SK-N-SH treated with all-trans-retinoic acid at 6 μM for 48 hours (cell line): Measurements from ENCODE around the gene SNTB2.

Source experiments
- ATAC-seq: fragments of 200-7000 bp; cut with Tn5 transposase; 3 replicates; pipeline ENCODE4 v1.9.1; 2020; ENCODE audit warnings: mild to moderate bottlenecking, moderate library complexity
- ARNTL ChIP-seq: fragments of 450-650 bp; formaldehyde crosslinking; IDR thresholded peaks from 2 replicates; pipeline ENCODE4 v1.5.0; 2020; ENCODE audit warnings: low read depth, mild to moderate bottlenecking, moderate library complexity, borderline replicate concordance
- BACH2 ChIP-seq: fragments of 250-450 bp; sonication (Bioruptor Pico); IDR thresholded peaks from 2 replicates; pipeline ENCODE4 v1.9.0; 2021; ENCODE audit warnings: mild to moderate bottlenecking, borderline replicate concordance
- CSDC2 ChIP-seq: fragments of 250-450 bp; sonication (Bioruptor Pico); IDR thresholded peaks from 2 replicates; pipeline ENCODE4 v1.5.0; 2020; ENCODE audit warnings: mild to moderate bottlenecking, moderate library complexity
- ESRRG ChIP-seq: fragments of 250-450 bp; sonication (Bioruptor Pico); IDR thresholded peaks from 2 replicates; pipeline ENCODE4 v1.6.1; 2021; ENCODE audit warnings: mild to moderate bottlenecking
- GLIS3 ChIP-seq: fragments of 250-450 bp; sonication (Bioruptor Pico); IDR thresholded peaks from 2 replicates; pipeline ENCODE4 v1.5.0; 2020; ENCODE audit warnings: mild to moderate bottlenecking, moderate library complexity
- ISL1 ChIP-seq: fragments of 250-450 bp; sonication (Bioruptor Pico); IDR thresholded peaks from 2 replicates; pipeline ENCODE4 v2.1.2; 2022; ENCODE audit warnings: mild to moderate bottlenecking, moderate library complexity
- OSR1 ChIP-seq: fragments of 250-450 bp; sonication (Bioruptor Pico); IDR thresholded peaks from 2 replicates; pipeline ENCODE4 v1.8.0; 2022; ENCODE audit warnings: moderate library complexity, mild to moderate bottlenecking, inconsistent platforms
- PPARA ChIP-seq: fragments of 250-450 bp; sonication (Bioruptor Pico); IDR thresholded peaks from 2 replicates; pipeline ENCODE4 v1.5.0; 2020; ENCODE audit warnings: mild to moderate bottlenecking, borderline replicate concordance
- SNAI2 ChIP-seq: fragments of 250-450 bp; sonication (Bioruptor Pico); IDR thresholded peaks from 2 replicates; pipeline ENCODE4 v1.5.0; 2020; ENCODE audit warnings: mild to moderate bottlenecking, moderate library complexity
- TCF4 ChIP-seq: fragments of 250-450 bp; sonication (Bioruptor Pico); IDR thresholded peaks from 2 replicates; pipeline ENCODE4 v1.8.0; 2021; ENCODE audit warnings: mild to moderate bottlenecking, moderate library complexity, borderline replicate concordance
- TOX ChIP-seq: fragments of 250-450 bp; sonication (Bioruptor Pico); IDR thresholded peaks from 2 replicates; pipeline ENCODE4 v1.8.0; 2021; ENCODE audit warnings: mild to moderate bottlenecking, moderate library complexity, borderline replicate concordance
- ZC3H10 ChIP-seq: fragments of 250-450 bp; sonication (Bioruptor Pico); IDR thresholded peaks from 2 replicates; pipeline ENCODE4 v1.5.1; 2021; ENCODE audit warnings: mild to moderate bottlenecking, moderate library complexity
- ZFP3 ChIP-seq: fragments of 250-450 bp; sonication (Bioruptor Pico); IDR thresholded peaks from 2 replicates; pipeline ENCODE4 v1.5.0; 2020; ENCODE audit warnings: mild to moderate bottlenecking, moderate library complexity
- ZFP30 ChIP-seq: fragments of 450-650 bp; formaldehyde crosslinking; IDR thresholded peaks from 2 replicates; pipeline ENCODE4 v1.5.0; 2022; ENCODE audit warnings: mild to moderate bottlenecking, moderate library complexity
- ZNF565 ChIP-seq: fragments of 450-650 bp; formaldehyde crosslinking; conservative IDR thresholded peaks from 2 replicates; pipeline ENCODE4 v1.5.0; 2020; ENCODE audit warnings: low read depth, mild to moderate bottlenecking, moderate library complexity
- ZNF70 ChIP-seq: fragments of 450-650 bp; formaldehyde crosslinking; IDR thresholded peaks from 2 replicates; pipeline ENCODE4 v1.5.0; 2020; ENCODE audit warnings: mild to moderate bottlenecking, moderate library complexity
- ZNF8 ChIP-seq: fragments of 450-650 bp; formaldehyde crosslinking; IDR thresholded peaks from 2 replicates; pipeline ENCODE4 v1.5.0; 2020; ENCODE audit warnings: mild to moderate bottlenecking, moderate library complexity
- TF ChIP-seq, protein P1 (sequence below): fragments of 250-450 bp; sonication (Bioruptor Pico); IDR thresholded peaks from 2 replicates; pipeline ENCODE4 v1.8.0; 2021; ENCODE audit warnings: low read depth, mild to moderate bottlenecking, moderate library complexity, borderline replicate concordance
- TF ChIP-seq, protein P2 (sequence below): fragments of 250-450 bp; sonication (Bioruptor Pico); IDR thresholded peaks from 2 replicates; pipeline ENCODE4 v1.5.1; 2021; ENCODE audit warnings: mild to moderate bottlenecking, moderate library complexity
- TF ChIP-seq, protein P3 (sequence below): fragments of 250-450 bp; sonication (Bioruptor Pico); IDR thresholded peaks from 2 replicates; pipeline ENCODE4 v1.5.1; 2020; ENCODE audit warnings: low read depth, mild to moderate bottlenecking, moderate library complexity

Gene SNTB2

DNA sequence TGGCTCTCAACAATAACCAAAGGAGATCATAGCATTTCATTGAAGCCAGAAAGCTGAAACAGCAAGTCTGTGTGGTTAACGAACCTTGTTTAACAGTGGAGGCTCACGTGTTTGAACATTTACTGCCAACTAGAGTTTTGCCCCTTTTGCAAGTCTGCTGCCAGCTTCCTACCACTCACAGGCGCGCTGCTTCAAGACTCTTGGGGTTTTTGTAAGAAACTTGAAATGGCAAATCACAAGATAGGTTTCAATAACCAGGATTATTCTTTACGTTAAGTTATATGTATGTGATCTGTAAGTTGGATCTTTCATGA lies 1.2 kb downstream of the SNTB2 start:
- ATAC-seq: peak; percentile 37
- TF ChIP-seq ARNTL (CRISPR knock-in tag) (no peak), ZNF70 (no peak), BACH2 (CRISPR knock-in tag) (no peak), ZNF8 (CRISPR knock-in tag) (no peak), ZFP30 (CRISPR knock-in tag) (no peak), OSR1 (no peak), TCF4 (CRISPR knock-in tag) (no peak), TOX (no peak), ISL1 (CRISPR knock-in tag) (no peak), GLIS3 (CRISPR knock-in tag) (no peak), ZFP3 (CRISPR knock-in tag) (no peak), PPARA (CRISPR knock-in tag) (no peak), ZNF565 (CRISPR knock-in tag) (no peak), CSDC2 (CRISPR knock-in tag) (no peak)
- TF ChIP-seq, protein P1, sequence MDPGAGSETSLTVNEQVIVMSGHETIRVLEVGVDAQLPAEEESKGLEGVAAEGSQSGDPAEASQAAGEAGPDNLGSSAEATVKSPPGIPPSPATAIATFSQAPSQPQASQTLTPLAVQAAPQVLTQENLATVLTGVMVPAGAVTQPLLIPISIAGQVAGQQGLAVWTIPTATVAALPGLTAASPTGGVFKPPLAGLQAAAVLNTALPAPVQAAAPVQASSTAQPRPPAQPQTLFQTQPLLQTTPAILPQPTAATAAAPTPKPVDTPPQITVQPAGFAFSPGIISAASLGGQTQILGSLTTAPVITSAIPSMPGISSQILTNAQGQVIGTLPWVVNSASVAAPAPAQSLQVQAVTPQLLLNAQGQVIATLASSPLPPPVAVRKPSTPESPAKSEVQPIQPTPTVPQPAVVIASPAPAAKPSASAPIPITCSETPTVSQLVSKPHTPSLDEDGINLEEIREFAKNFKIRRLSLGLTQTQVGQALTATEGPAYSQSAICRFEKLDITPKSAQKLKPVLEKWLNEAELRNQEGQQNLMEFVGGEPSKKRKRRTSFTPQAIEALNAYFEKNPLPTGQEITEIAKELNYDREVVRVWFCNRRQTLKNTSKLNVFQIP (CRISPR knock-in tag): no peak

DNA sequence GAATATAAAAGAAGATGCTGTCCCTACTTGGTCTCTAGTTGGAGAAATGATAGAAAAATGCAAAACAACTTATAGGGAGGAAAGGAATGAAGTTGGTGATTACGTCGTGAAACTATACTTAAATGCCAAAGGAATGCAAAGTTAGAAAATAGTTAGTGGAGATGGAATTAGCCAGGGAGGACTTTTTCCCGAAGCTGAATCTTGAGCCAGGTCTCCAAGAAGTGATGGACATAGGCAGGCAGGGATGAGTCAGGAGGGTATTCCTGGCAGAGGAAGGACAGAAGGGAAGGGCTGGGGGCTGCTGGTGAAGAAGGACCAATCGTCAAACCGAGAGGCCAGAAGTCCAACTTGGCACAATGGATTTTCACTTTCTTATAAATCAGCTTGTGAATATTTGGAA lies 1.8 kb downstream of the SNTB2 start:
- TF ChIP-seq ESRRG (CRISPR knock-in tag) (no peak), ARNTL (CRISPR knock-in tag) (no peak), ZNF8 (CRISPR knock-in tag) (no peak), ZFP30 (CRISPR knock-in tag) (no peak), PPARA (CRISPR knock-in tag) (no peak), OSR1 (no peak), TCF4 (CRISPR knock-in tag) (no peak), SNAI2 (CRISPR knock-in tag) (no peak), GLIS3 (CRISPR knock-in tag) (no peak), ZNF70 (no peak)
- TF ChIP-seq, protein P1 (CRISPR knock-in tag): no peak
- TF ChIP-seq, protein P2, sequence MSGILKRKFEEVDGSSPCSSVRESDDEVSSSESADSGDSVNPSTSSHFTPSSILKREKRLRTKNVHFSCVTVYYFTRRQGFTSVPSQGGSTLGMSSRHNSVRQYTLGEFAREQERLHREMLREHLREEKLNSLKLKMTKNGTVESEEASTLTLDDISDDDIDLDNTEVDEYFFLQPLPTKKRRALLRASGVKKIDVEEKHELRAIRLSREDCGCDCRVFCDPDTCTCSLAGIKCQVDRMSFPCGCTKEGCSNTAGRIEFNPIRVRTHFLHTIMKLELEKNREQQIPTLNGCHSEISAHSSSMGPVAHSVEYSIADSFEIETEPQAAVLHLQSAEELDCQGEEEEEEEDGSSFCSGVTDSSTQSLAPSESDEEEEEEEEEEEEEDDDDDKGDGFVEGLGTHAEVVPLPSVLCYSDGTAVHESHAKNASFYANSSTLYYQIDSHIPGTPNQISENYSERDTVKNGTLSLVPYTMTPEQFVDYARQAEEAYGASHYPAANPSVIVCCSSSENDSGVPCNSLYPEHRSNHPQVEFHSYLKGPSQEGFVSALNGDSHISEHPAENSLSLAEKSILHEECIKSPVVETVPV (CRISPR knock-in tag): no peak
- ATAC-seq: peak; percentile 9; the same call in 1 of the 3 replicates

DNA sequence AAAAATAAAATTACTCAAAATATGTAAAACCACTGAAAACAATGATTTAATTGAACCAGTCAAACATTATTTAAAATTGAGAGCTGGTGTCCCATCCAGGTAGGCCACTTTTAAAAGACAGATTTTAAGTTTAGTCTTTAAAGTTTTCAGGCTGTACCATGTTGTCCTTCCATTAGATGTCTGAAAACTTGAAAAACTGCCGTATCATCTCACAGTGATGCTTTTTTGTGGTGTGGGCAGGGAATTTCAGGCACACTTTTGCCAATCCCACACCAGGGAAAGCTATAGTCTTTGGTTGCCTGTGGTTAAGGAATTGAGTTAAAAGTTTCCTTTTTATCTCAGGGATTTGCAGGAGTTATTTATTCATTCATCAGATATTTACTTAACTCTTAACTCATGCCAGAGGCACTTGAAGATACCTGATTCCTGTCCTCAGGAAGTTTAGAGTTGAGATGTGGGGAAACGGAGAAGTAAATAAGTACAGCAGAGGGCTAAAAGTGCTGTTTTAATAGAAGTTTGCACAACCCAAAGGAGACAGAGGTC lies 3.2 kb downstream of the SNTB2 start:
- ATAC-seq: no peak
- TF ChIP-seq ZNF70 (no peak), ESRRG (CRISPR knock-in tag) (no peak), ARNTL (CRISPR knock-in tag) (no peak)

DNA sequence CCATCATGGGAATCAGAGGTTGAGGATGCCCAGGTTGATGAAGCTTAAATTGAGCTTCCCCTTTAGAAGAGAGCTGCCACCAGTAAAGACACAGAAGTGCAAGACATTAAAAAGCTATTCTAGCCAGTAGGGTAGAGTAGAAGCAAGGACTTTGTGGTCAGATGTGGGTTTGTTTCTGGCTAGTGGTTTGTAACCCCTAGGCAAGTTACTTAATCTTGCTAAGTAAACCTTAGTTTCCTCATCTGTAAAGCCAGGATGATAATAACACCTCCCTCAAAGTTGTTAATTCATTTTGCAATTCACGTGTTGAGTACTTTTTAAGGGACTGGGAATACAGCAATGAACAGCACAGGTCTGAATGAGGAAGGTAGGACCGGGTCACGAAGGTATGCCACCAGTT lies 3.6 kb downstream of the SNTB2 start:
- TF ChIP-seq, protein P3, sequence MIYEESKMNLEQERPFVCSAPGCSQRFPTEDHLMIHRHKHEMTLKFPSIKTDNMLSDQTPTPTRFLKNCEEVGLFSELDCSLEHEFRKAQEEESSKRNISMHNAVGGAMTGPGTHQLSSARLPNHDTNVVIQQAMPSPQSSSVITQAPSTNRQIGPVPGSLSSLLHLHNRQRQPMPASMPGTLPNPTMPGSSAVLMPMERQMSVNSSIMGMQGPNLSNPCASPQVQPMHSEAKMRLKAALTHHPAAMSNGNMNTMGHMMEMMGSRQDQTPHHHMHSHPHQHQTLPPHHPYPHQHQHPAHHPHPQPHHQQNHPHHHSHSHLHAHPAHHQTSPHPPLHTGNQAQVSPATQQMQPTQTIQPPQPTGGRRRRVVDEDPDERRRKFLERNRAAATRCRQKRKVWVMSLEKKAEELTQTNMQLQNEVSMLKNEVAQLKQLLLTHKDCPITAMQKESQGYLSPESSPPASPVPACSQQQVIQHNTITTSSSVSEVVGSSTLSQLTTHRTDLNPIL (CRISPR knock-in tag): no peak
- TF ChIP-seq CSDC2 (CRISPR knock-in tag) (no peak), BACH2 (CRISPR knock-in tag) (no peak), GLIS3 (CRISPR knock-in tag) (no peak), TOX (no peak), ZC3H10 (CRISPR knock-in tag) (no peak), ARNTL (CRISPR knock-in tag) (no peak), ISL1 (CRISPR knock-in tag) (no peak), PPARA (CRISPR knock-in tag) (no peak), ZNF70 (no peak), TCF4 (CRISPR knock-in tag) (no peak), ESRRG (CRISPR knock-in tag) (no peak), ZFP30 (CRISPR knock-in tag) (no peak)
- ATAC-seq: no peak
